GM20431 (cell line): ENCODE data around the gene TSEN54.

Experiments
- in situ Hi-C: fragments of 300-500 bp; cut with MseI, MboI; formaldehyde crosslinking; loops from one replicate; pipeline ENCODE4 v1.15.0; 2020; ENCODE audit warnings: low sequenced_read_pairs; ENCODE audit not compliant: unreplicated experiment

TSEN54 gene

DNA sequence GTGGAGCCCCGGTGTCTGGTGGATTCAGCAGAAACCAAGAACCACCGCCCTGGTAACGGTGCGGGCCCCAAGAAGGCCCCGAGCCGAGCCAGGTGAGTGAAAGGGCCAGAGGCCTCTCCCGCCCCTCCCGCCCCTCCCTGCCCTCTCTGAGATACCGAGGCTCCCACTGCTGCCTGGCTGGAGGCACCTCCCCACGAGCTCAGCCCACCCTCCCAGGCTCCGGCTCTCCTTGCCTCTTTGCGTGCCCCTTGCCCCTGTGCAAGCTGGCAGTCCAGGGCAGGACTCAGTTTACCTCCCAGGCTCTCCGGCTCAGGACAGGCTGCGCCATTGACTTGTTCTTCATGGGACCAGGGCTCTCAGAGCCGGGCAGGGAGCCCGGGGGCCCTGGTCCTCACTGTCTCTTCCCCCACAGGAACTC is 57.2 kb downstream of the TSEN54 start:
- in situ Hi-C loops: no loop called here

- in situ Hi-C loops: no loop called here
Measured at GRCh38 chr17:75573994-75574393, 57.7 kb downstream of the TSEN54 start.
